ENCODE data around the gene TRERF1.

GRCh38 chr6:42390228-42390934 is 61.3 kb downstream of the TRERF1 start:
- TF ChIP-seq ESRRG (CRISPR knock-in tag; IDR thresholded peaks at IDR 0.05) (no peak), TOX (CRISPR knock-in tag; IDR thresholded peaks at IDR 0.05; ENCODE audit: borderline replicate concordance) (no peak), ZNF8 (CRISPR knock-in tag; IDR thresholded peaks at IDR 0.05) (no peak), GLIS3 (CRISPR knock-in tag; IDR thresholded peaks at IDR 0.05) (no peak), ZNF565 (CRISPR knock-in tag; conservative IDR thresholded peaks at IDR 0.05; ENCODE audit: low read depth) (no peak), TCF4 (CRISPR knock-in tag; IDR thresholded peaks at IDR 0.05; ENCODE audit: borderline replicate concordance) (no peak), PPARA (CRISPR knock-in tag; IDR thresholded peaks at IDR 0.05; ENCODE audit: borderline replicate concordance) (no peak), ZFP30 (CRISPR knock-in tag; IDR thresholded peaks at IDR 0.05) (no peak), PATZ1 (CRISPR knock-in tag; IDR thresholded peaks at IDR 0.05; ENCODE audit: borderline replicate concordance) (no peak), TSHZ2 (CRISPR knock-in tag; IDR thresholded peaks at IDR 0.05) (no peak), ISL1 (CRISPR knock-in tag; IDR thresholded peaks at IDR 0.05) (no peak), CSRNP3 (CRISPR knock-in tag; IDR thresholded peaks at IDR 0.05) (no peak), BACH2 (CRISPR knock-in tag; IDR thresholded peaks at IDR 0.05; ENCODE audit: borderline replicate concordance) (no peak), CREB5 (CRISPR knock-in tag; IDR thresholded peaks at IDR 0.05; ENCODE audit: low read depth) (no peak)
